HCT116 (cell line): ENCODE results near the gene RGS4. TPM values are rescaled to one million over a fixed set of nuclear protein-coding genes. Genes with fewer than 3 reads are reported as not detected.

Experiments
- ATAC-seq: fragments of 200-7000 bp; cut with Tn5 transposase; 2 replicates; pipeline ENCODE4 v1.9.1; 2020; ENCODE audit warnings: mild to moderate bottlenecking, moderate library complexity
- BruUV-seq: library from RNA; stranded (reverse); fragments of 400-500 nt; replicated peaks from 2 replicates; lab custom pipeline; 2021; lab: Mats Ljungman, UMichigan
- CTCF ChIA-PET: fragments of 300-600 bp; sonication (Branson Sonifier 250); formaldehyde crosslinking; loops from one replicate; lab custom pipeline; 2021; ENCODE audit warnings: antibody characterized with exemption; lab: Charles Lee
- POLR2A ChIA-PET: fragments of 300-600, 350-600 bp; sonication (Branson Sonifier 250); formaldehyde crosslinking; loops from one replicate; lab custom pipeline; 2021; ENCODE audit warnings: antibody characterized with exemption; lab: Charles Lee
- RAD21 ChIA-PET, 2 experiments: fragments of 300-600 bp; sonication (Branson Sonifier 250); formaldehyde crosslinking; loops; one replicate each; lab custom pipeline; 2023; ENCODE audit warnings: low total read pairs in 2 of 2; ENCODE audit not compliant: uncharacterized antibody in 2 of 2, unreplicated experiment in 2 of 2, low non-redundant PET in 1 of 2; lab: Charles Lee
- DNase-seq: peaks from one replicate; pipeline ENCODE4 v3.0.0-alpha.2; 2010; ENCODE audit warnings: low read depth, low spot score
- H2AFZ ChIP-seq: fragments of 200-600 bp; shearing (Covaris generic), sonication (generic); 2 replicates; pipeline ENCODE4 v1.6.1; 2017; ENCODE audit warnings: low read depth, mixed run types, mixed read lengths, antibody characterized with exemption, low read length; ENCODE audit not compliant: poor library complexity, severe bottlenecking
- H3K27ac ChIP-seq: 2 replicates; pipeline ENCODE4 v1.5.1; 2012; ENCODE audit warnings: low read depth, low read length
- H3K27me3 ChIP-seq: fragments of 200-600 bp; sonication (generic); 2 replicates; pipeline ENCODE4 v1.6.1; 2016; ENCODE audit warnings: mixed run types, low read length, mixed read lengths; ENCODE audit not compliant: insufficient read depth
- H3K36me3 ChIP-seq, 2 experiments: fragments of 200-500 bp in 1 of 2; fragments of 200-600 bp in 1 of 2; sonication (Bioruptor generic) in 1 of 2; sonication (generic) in 1 of 2; 2 replicates each; pipeline versions ENCODE4 v1.5.1 to v1.6.1; 2014 to 2016; ENCODE audit warnings: low read length in 2 of 2, inconsistent platforms in 1 of 2, mixed read lengths in 1 of 2, mixed run types in 1 of 2; ENCODE audit not compliant: insufficient read depth in 2 of 2, control insufficient read depth in 1 of 2
- H3K4me1 ChIP-seq, 2 experiments: fragments of 200-600 bp in 1 of 2; sonication (generic) in 1 of 2; 2 replicates each; pipeline versions ENCODE4 v1.5.1 to v1.6.1; 2012 to 2017; ENCODE audit warnings: low read length in 2 of 2, inconsistent platforms in 1 of 2, mild to moderate bottlenecking in 1 of 2, mixed read lengths in 1 of 2, mixed run types in 1 of 2, moderate library complexity in 1 of 2; ENCODE audit not compliant: insufficient read depth in 2 of 2, control insufficient read depth in 1 of 2
- H3K4me2 ChIP-seq: fragments of 200-600 bp; sonication (generic); 2 replicates; pipeline ENCODE4 v1.6.1; 2017; ENCODE audit warnings: mixed run types, low read length, mixed read lengths
- H3K4me3 ChIP-seq, 2 experiments: fragments of 200-600 bp in 1 of 2; sonication (generic) in 1 of 2; replicated peaks in 1 of 2; 2 replicates each; pipeline ENCODE4 v1.5.1; 2011 to 2016; ENCODE audit warnings: low read length in 2 of 2, control low read depth in 1 of 2, low read depth in 1 of 2, mild to moderate bottlenecking in 1 of 2, mixed read lengths in 1 of 2, mixed run types in 1 of 2
- H3K79me2 ChIP-seq: fragments of 200-600 bp; sonication (generic); 2 replicates; pipeline ENCODE4 v1.6.1; 2017; ENCODE audit warnings: mild to moderate bottlenecking, mixed run types, low read length, moderate library complexity, mixed read lengths; ENCODE audit not compliant: insufficient read depth
- H3K9ac ChIP-seq: fragments of 200-600 bp; sonication (generic); 2 replicates; pipeline ENCODE4 v1.6.1; 2016; ENCODE audit warnings: low read length, mixed read lengths
- H3K9me2 ChIP-seq: fragments of 200-600 bp; sonication (generic), shearing (Covaris generic); 2 replicates; pipeline ENCODE4 v1.6.1; 2017; ENCODE audit warnings: mixed run types, mild to moderate bottlenecking, moderate library complexity; ENCODE audit not compliant: insufficient read depth
- H3K9me3 ChIP-seq, 2 experiments: fragments of 200-500 bp in 1 of 2; fragments of 200-600 bp in 1 of 2; sonication (Bioruptor generic) in 1 of 2; sonication (generic) in 1 of 2; 2 replicates each; pipeline ENCODE4 v1.6.1; 2014 to 2017; ENCODE audit warnings: low read length in 2 of 2, mixed read lengths in 2 of 2, inconsistent platforms in 1 of 2, low read depth in 1 of 2, mild to moderate bottlenecking in 1 of 2, mixed run types in 1 of 2, moderate library complexity in 1 of 2; ENCODE audit not compliant: control insufficient read depth in 1 of 2, insufficient read depth in 1 of 2
- H4K20me1 ChIP-seq: fragments of 200-600 bp; sonication (generic), shearing (Covaris generic); 2 replicates; pipeline ENCODE4 v1.6.1; 2017; ENCODE audit warnings: mixed run types, mild to moderate bottlenecking, moderate library complexity; ENCODE audit not compliant: insufficient read depth
- CBX3 ChIP-seq: IDR thresholded peaks from 2 replicates; pipeline ENCODE4 v1.6.1; 2012; ENCODE audit warnings: low read depth
- ELF1 ChIP-seq: IDR thresholded peaks from 2 replicates; pipeline ENCODE4 v1.6.1; 2012; ENCODE audit warnings: low read depth, borderline replicate concordance
- EZH2 ChIP-seq: fragments of 200-600 bp; sonication (generic); IDR thresholded peaks from 2 replicates; pipeline ENCODE4 v1.6.1; 2017; ENCODE audit warnings: antibody characterized with exemption, mixed run types
- EZH2phosphoT487 ChIP-seq: fragments of 200-600 bp; IDR thresholded peaks from 2 replicates; pipeline ENCODE4 v1.6.1; 2018; ENCODE audit warnings: antibody characterized with exemption, borderline replicate concordance
- POLR2A ChIP-seq: IDR thresholded peaks from 2 replicates; pipeline ENCODE4 v1.7.0; 2011; ENCODE audit warnings: borderline replicate concordance; ENCODE audit not compliant: insufficient read depth, insufficient read length; ENCODE audit errors: extremely low read depth
- POLR2AphosphoS5 ChIP-seq: IDR thresholded peaks from 2 replicates; pipeline ENCODE4 v1.6.1; 2011; ENCODE audit warnings: mild to moderate bottlenecking, low read depth, low read length, moderate library complexity
- RAD21 ChIP-seq: IDR thresholded peaks from 2 replicates; pipeline ENCODE4 v1.6.1; 2012; ENCODE audit warnings: low read depth, mild to moderate bottlenecking
- SIN3A ChIP-seq: IDR thresholded peaks from 2 replicates; pipeline ENCODE4 v1.6.1; 2012; ENCODE audit warnings: low read depth
- SRF ChIP-seq: IDR thresholded peaks from 2 replicates; pipeline ENCODE4 v1.6.1; 2012; ENCODE audit warnings: low read depth
- TCF7L2 ChIP-seq: IDR thresholded peaks from 2 replicates; pipeline ENCODE4 v1.7.0; 2011; ENCODE audit warnings: borderline replicate concordance, inconsistent platforms; ENCODE audit not compliant: insufficient read depth, insufficient read length; ENCODE audit errors: extremely low read depth
- ZFX ChIP-seq: fragments of 450-650 bp; IDR thresholded peaks from 2 replicates; pipeline ENCODE4 v1.6.1; 2017
- ZNF274 ChIP-seq: fragments of 200-500 bp; sonication (Bioruptor generic); IDR thresholded peaks from 2 replicates; pipeline ENCODE4 v1.6.1; 2014; ENCODE audit warnings: mild to moderate bottlenecking, low read depth, low read length, inconsistent platforms
- intact Hi-C: fragments of 100-400 bp; cut with micrococcal nuclease; formaldehyde crosslinking; loops from 2 replicates; pipeline ENCODE4 v1.10.0; 2022
- total RNA-seq: library from RNA; stranded (reverse); gene quantifications from one replicate; pipeline ENCODE4 v1.2.1, GENCODE V29; 2021; ENCODE audit not compliant: unreplicated experiment
- TF ChIP-seq, protein P1 (sequence below), 3 experiments: fragments of 200-600 bp in 1 of 3; sonication (generic) in 1 of 3; IDR thresholded peaks in 2 of 3; conservative IDR thresholded peaks in 1 of 3; 2 replicates each; pipeline ENCODE4 v1.5.1; 2012 to 2017; ENCODE audit warnings: low read depth in 2 of 3, low read length in 2 of 3, antibody characterized with exemption in 1 of 3, borderline replicate concordance in 1 of 3, control low read depth in 1 of 3, mild to moderate bottlenecking in 1 of 3, mixed read lengths in 1 of 3, mixed run types in 1 of 3, moderate library complexity in 1 of 3; ENCODE audit not compliant: insufficient read depth in 1 of 3
- TF ChIP-seq, protein P2 (sequence below): IDR thresholded peaks from 2 replicates; pipeline ENCODE4 v1.6.1; 2011; ENCODE audit warnings: mild to moderate bottlenecking, low read length, moderate library complexity; ENCODE audit not compliant: insufficient replicate concordance; ENCODE audit errors: extremely low read depth
- TF ChIP-seq, protein P3 (sequence below): IDR thresholded peaks from 2 replicates; pipeline ENCODE4 v1.6.1; 2012
- TF ChIP-seq, protein P4 (sequence below): IDR thresholded peaks from 2 replicates; pipeline ENCODE4 v1.6.1; 2012
- TF ChIP-seq, protein P5 (sequence below): IDR thresholded peaks from 2 replicates; pipeline ENCODE4 v1.6.1; 2012; ENCODE audit warnings: low read depth

RGS4 gene
- total RNA-seq, 1 experiment from 2014 or later: not detected

DNA sequence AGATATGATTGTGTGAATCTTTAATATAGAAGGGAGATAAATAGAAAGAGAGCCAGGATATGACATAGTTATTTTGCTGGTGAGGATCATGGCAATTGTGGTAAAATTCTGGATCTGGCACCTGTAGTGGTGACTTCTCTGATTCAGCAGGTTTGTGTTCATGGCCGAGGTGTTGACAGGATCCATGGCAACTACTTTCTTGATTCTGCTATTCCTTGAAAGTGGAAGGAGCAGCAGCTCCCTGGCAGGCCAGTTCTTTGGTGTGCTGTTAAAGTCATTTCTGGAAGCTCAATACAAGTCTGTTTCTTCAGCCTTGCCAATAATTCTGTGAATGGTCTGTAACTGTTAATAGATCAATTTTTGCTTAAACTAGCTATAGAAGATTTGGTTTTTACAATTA, 33.4 kb downstream of the RGS4 start (continued):
- TF ChIP-seq, protein P1, sequence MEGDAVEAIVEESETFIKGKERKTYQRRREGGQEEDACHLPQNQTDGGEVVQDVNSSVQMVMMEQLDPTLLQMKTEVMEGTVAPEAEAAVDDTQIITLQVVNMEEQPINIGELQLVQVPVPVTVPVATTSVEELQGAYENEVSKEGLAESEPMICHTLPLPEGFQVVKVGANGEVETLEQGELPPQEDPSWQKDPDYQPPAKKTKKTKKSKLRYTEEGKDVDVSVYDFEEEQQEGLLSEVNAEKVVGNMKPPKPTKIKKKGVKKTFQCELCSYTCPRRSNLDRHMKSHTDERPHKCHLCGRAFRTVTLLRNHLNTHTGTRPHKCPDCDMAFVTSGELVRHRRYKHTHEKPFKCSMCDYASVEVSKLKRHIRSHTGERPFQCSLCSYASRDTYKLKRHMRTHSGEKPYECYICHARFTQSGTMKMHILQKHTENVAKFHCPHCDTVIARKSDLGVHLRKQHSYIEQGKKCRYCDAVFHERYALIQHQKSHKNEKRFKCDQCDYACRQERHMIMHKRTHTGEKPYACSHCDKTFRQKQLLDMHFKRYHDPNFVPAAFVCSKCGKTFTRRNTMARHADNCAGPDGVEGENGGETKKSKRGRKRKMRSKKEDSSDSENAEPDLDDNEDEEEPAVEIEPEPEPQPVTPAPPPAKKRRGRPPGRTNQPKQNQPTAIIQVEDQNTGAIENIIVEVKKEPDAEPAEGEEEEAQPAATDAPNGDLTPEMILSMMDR (IDR thresholded peaks at IDR 0.05 in 2 of 3, conservative IDR thresholded peaks at IDR 0.05 in 1 of 3; ENCODE audit: borderline replicate concordance in 1 of 3, insufficient read depth in 1 of 3, low read depth in 2 of 3, low read length in 2 of 3): no peak
- TF ChIP-seq SIN3A: no peak
- TF ChIP-seq ZNF274: no peak
- no peak for TF ChIP-seq TCF7L2
- no peak for TF ChIP-seq POLR2AphosphoS5
- TF ChIP-seq, all 23 proteins: peak for 0

DNA sequence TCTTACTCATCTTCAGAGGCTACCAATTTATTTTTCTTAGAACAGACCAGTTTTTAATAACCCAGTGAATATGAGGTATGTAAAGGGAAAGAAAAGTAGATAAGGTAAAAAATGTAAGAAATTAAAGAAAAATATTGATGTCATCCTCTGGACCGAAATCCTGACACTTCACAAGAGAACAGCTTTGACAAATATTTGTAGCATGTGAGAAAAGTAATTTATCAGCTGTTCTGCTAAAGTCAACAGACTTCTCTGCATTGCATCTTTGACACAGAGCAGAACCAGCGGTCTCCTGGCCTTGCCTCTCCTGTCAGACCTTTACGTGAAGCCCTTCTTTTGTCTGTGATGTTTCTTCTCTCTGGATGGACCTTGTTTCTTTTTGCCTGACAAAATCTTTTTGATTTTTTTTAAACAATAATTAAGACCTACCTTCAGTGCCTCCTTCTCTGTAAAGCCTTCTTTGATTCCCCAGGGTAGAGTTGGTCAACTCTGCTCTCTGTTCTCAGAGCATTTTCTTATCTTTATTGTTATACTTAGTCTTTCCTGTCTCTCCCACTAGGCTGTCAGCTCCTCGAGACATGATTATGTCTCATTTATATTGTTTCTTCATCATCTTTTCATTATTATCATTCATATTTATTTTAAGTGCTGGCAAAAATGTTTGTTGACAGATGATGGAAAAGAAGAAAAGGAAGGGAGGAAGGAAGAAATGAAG, 35.4 kb downstream of the RGS4 start:
- POLR2A ChIA-PET: no interaction called here
- RAD21 ChIA-PET: no interaction called here
- H3K27ac ChIP-seq: no peak overlapping the region
- TF ChIP-seq POLR2AphosphoS5 (no peak), SRF (no peak), POLR2A (no peak), RAD21 (no peak), EZH2phosphoT487 (no peak), ELF1 (no peak), CBX3 (no peak), ZFX (no peak), EZH2 (no peak), SIN3A (no peak), TCF7L2 (no peak)
- TF ChIP-seq, protein P2, sequence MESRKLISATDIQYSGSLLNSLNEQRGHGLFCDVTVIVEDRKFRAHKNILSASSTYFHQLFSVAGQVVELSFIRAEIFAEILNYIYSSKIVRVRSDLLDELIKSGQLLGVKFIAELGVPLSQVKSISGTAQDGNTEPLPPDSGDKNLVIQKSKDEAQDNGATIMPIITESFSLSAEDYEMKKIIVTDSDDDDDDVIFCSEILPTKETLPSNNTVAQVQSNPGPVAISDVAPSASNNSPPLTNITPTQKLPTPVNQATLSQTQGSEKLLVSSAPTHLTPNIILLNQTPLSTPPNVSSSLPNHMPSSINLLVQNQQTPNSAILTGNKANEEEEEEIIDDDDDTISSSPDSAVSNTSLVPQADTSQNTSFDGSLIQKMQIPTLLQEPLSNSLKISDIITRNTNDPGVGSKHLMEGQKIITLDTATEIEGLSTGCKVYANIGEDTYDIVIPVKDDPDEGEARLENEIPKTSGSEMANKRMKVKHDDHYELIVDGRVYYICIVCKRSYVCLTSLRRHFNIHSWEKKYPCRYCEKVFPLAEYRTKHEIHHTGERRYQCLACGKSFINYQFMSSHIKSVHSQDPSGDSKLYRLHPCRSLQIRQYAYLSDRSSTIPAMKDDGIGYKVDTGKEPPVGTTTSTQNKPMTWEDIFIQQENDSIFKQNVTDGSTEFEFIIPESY: no peak
- TF ChIP-seq, protein P3, sequence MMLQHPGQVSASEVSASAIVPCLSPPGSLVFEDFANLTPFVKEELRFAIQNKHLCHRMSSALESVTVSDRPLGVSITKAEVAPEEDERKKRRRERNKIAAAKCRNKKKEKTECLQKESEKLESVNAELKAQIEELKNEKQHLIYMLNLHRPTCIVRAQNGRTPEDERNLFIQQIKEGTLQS: no peak
- TF ChIP-seq, protein P4, sequence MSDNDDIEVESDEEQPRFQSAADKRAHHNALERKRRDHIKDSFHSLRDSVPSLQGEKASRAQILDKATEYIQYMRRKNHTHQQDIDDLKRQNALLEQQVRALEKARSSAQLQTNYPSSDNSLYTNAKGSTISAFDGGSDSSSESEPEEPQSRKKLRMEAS: no peak
- TF ChIP-seq, protein P5, sequence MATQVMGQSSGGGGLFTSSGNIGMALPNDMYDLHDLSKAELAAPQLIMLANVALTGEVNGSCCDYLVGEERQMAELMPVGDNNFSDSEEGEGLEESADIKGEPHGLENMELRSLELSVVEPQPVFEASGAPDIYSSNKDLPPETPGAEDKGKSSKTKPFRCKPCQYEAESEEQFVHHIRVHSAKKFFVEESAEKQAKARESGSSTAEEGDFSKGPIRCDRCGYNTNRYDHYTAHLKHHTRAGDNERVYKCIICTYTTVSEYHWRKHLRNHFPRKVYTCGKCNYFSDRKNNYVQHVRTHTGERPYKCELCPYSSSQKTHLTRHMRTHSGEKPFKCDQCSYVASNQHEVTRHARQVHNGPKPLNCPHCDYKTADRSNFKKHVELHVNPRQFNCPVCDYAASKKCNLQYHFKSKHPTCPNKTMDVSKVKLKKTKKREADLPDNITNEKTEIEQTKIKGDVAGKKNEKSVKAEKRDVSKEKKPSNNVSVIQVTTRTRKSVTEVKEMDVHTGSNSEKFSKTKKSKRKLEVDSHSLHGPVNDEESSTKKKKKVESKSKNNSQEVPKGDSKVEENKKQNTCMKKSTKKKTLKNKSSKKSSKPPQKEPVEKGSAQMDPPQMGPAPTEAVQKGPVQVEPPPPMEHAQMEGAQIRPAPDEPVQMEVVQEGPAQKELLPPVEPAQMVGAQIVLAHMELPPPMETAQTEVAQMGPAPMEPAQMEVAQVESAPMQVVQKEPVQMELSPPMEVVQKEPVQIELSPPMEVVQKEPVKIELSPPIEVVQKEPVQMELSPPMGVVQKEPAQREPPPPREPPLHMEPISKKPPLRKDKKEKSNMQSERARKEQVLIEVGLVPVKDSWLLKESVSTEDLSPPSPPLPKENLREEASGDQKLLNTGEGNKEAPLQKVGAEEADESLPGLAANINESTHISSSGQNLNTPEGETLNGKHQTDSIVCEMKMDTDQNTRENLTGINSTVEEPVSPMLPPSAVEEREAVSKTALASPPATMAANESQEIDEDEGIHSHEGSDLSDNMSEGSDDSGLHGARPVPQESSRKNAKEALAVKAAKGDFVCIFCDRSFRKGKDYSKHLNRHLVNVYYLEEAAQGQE: no peak

More for the DNA sequence above, 35.4 kb downstream of the RGS4 start:
- Histone ChIP-seq H3K4me2 (no peak overlapping the region), H3K4me3 (no peak overlapping the region), H3K9me2 (no peaks in the 10 kb centered on the region), H3K27me3 (no peaks in the 10 kb centered on the region), H3K9me3 (no peaks in the 10 kb centered on the region), H3K4me1 (no peaks in the 10 kb centered on the region), H4K20me1 (no peaks in the 10 kb centered on the region), H2AFZ (no peak overlapping the region), H3K9ac (no peak overlapping the region), H3K36me3 (no peaks in the 10 kb centered on the region), H3K79me2 (no peaks in the 10 kb centered on the region)
- CTCF ChIA-PET: no interaction called here
- intact Hi-C loops: no loop called here
- DNase-seq (no peak), ATAC-seq (no peak)
- no TSS peak for BruUV-seq
